IPS DF 4.7 (cell line): Measurements from ENCODE around the gene HTRA1.

ENCODE experiments used
- DNase-seq: peaks from one replicate; pipeline ENCODE4 v3.0.0-alpha.2; 2013; ENCODE audit warnings: low spot score; ENCODE audit errors: extremely low read depth

HTRA1 gene

DNA sequence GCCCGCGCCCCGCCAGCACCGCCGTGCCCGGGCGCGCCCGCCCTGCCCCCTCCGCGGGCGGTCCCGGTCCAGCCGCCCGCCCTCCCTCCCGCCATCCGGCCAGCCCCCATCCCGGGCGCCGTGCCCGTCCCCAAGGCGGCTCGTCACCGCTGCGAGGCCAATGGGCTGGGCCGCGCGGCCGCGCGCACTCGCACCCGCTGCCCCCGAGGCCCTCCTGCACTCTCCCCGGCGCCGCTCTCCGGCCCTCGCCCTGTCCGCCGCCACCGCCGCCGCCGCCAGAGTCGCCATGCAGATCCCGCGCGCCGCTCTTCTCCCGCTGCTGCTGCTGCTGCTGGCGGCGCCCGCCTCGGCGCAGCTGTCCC is at the start of gene HTRA1:
HTRA1 (plus strand) TSS at position 187 of the 362 bp plus-strand sequence; CDS start at position 287, 100 bp downstream.
- no peak for DNase-seq

DNA sequence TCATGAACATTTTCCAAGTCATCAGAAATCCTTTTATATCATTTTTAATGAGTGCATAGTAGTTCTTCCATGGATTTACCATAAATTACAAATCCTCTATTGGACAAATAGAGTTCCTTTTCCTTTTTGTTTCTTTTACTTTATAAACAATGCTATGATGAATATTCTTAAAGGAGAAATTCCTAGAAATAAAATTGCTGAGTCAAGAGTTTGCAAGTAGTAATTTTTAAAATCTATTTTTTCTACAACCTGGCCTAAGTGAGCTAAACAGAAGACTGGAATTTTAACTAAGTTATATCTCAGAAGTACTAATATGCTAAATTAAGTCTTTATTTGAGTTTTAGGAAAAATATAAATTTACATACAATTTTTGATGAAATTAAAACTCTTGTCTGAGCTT is 48.0 kb upstream of the HTRA1 start:
- no peak for DNase-seq

DNA sequence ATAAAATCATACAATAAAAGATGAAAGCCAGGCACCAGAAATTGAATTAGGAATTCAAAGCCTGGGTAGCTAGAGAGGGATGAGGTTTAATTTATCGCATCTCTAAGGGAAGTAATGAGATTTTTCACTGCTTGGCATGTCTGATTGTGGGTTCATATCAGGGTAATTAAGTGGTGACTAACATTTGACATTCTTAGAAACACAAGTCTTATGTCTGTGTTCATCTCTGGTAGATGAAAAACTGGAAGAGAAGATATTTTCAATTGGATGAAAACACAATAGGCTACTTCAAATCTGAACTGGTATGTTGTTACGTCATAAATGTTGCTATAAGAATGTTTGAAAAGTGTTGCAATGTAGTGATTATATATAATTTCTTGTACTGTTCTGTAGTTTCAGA is 43.7 kb upstream of the HTRA1 start:
- no peak for DNase-seq

DNA sequence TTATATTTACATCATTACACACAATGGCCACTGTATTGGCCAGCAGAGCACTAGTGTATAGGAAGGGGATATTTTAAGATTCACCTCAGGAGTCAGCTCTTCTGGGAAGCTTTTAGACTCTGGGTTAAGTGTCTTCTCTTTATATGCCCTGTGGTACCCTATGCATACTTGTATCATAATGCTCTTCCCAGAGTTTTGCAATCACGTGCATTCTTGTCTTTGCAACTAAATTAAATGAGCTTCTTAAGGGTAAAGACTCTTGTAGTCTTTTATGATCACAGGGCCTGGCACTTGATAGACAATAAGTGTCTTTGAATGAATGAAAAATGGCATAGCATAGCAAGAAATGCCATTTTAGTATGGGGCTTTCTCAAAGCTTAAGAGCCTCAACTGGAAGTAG is 42.3 kb upstream of the HTRA1 start:
- no peak for DNase-seq

DNA sequence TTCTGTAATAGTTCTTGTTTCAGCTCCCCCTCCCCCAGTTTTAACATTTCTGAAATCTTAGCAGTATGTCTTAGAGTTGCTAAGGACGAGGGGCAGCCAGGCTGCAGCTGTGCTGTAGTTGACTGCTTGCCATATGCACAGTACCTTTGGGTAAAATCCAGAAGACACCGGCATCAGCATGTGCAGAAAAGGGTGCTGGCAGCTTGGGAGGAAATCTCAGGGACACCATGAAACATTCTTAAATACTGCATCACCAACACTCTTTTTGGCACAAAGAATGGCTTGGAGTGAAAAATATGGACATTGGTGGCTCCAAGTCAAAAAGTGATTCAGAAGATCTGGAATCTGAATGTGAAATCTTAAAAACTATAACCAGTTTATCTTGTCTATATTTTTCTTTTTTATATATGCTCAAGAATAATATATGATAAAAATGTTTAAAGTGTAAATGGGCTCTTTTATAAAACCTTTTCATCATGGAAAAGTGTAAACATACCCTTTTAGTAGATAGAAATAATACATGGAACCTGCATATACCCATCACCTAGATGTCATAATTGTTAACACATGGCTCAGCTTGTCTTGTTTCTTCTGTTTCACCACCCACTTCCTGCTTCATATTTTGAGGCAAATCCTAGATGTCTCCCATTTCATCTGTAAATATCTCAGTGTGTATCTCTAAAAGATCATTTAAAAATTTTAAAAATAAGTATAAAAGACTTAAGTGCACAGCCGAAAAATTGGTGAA is 41.3 kb upstream of the HTRA1 start:
- no peak for DNase-seq

DNA sequence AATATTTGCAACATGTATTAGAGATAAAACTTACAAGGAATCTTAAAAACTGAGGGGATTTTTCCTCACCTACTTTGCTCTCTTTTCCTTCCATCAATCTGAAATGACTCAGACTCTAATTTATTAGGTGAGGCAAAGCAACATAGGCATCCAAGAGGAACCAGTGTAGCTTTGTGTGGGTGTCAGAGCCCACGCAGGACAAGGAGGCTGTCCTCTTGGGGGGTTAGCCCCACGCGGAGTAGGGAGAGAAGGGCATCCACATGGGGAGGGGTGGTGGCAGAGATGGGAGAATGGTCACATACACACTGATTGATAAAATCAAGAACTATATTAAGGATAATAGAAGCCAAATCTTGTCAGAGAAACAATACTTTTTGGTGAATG is 40.7 kb upstream of the HTRA1 start:
- no peak for DNase-seq

- no peak for DNase-seq
Measured at GRCh38 chr10:122421054-122421625, 40.2 kb upstream of the HTRA1 start.

DNA sequence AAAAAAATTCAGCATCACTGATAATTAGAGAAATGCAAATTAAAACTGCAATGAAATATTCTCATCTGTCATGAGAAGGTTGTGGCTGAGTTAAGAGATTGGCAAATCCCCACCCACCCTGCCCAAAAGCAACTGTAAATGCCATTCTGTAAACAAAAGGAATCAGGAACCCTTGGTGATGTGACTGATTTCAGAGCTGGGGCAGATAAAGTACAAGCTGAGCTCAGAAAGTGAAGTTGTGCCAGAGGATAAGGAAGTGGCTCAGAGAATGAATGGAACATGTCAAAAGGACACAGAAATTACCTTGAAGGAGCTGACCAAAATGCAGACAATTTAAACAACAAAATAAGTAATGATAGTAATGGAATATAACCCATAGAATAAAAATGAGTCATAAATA is 39.6 kb upstream of the HTRA1 start:
- no peak for DNase-seq

- DNase-seq = no peak
Measured at GRCh38 chr10:122422266-122422989, 38.9 kb upstream of the HTRA1 start.

DNA sequence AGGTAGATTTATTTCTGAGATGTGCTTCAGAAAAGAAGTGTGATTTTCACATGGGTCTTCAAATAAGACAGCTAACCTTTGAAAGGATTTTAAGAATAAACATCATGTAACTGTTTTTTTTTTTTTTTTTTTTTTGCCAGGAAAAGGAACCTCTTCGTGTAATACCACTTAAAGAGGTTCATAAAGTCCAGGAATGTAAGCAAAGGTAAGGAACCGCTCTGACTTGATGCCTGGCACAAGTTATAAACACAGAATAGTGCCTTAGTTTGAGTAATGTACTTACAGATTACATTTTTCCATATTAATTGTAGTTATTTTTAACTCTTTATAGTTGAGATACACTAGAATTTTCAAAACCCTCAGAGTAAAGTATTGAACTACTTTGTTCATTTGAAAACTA is 37.3 kb upstream of the HTRA1 start:
- DNase-seq = no peak

- DNase-seq = no peak
Measured at GRCh38 chr10:122426829-122427228, 34.5 kb upstream of the HTRA1 start.

DNA sequence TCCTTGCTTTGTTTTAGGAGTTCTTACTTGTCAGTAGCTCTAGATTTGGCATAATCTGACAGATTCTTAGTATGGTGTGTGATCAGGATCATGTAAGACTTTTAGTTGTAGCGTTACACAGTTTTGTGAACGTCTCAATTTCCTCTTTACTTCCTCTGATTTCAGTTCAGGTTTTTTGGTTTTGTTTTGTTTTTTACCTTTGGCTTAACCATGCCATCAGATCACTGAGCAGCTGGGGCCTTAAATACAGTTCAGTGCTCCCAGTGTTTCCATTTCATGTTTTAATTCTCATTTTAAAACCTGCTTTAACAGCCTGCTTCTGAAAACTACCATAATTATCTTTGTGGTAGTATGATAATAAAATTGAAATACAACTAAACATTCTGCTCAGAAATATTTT is 34.1 kb upstream of the HTRA1 start:
- no peak for DNase-seq

- DNase-seq = no peak
Measured at GRCh38 chr10:122435212-122435827, 26.0 kb upstream of the HTRA1 start.

GRCh38 chr10:122441961-122442360 is 19.4 kb upstream of the HTRA1 start:
- no peak for DNase-seq

- no peak for DNase-seq
Measured at GRCh38 chr10:122445469-122445868, 15.9 kb upstream of the HTRA1 start.

DNA sequence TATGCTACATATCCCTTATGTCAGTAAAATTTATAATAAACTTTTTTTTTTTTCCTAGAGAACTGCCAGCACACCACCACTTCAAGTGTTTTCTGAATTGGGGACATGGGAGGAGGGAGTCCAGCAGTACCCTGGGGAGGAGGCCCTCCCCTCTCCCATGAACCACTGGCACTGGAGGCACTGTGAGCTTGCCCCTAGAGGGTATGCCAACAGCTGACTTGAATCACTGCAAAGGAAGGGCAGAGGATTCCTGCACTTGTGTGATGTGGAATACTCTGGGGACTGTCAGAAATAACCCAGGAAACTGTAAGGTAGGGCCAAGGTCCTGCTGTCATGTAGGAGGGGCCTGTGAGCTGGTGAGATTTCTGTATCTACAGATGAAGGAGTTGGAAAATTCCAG is 15.4 kb upstream of the HTRA1 start:
- DNase-seq = no peak

GRCh38 chr10:122446668-122447423 is 14.5 kb upstream of the HTRA1 start:
- no peak for DNase-seq

DNA sequence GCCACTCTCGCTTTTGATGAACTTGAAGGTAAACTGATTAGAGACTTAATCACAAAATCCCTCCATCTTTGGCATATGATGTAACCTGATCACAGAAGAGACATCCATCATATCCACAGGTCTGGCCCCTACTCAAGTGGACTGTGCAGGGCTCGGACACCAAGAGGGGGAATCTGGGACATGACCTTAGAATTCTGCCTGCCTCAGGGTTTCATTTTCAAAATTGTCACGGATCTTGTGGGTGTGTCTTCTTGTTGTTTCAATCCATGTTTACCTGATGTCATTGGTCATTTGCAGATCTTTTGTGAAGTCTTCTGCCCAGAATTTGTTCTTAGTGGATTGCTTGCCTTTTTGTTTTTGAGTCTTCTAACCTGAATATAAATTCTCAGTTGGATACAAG is 12.8 kb upstream of the HTRA1 start:
- no peak for DNase-seq

DNA sequence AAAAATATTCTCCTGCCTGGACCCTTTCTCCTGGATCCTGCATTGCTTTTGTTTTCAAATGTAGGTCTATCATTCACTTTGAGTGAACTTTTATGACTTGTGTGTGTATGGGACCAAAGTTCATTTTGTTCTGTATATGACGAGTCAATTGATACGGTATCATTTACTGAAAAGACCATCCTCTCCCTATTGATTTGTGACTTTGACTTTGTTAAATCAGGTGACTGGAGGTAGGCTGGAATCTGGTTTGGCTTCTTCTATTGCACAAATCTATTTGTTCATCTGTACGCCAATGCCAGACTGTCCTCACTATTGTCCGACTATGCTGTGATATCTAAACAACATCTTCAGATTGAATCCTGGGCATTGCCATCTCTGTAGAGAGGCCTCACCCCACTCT is 12.2 kb upstream of the HTRA1 start:
- DNase-seq = no peak

DNA sequence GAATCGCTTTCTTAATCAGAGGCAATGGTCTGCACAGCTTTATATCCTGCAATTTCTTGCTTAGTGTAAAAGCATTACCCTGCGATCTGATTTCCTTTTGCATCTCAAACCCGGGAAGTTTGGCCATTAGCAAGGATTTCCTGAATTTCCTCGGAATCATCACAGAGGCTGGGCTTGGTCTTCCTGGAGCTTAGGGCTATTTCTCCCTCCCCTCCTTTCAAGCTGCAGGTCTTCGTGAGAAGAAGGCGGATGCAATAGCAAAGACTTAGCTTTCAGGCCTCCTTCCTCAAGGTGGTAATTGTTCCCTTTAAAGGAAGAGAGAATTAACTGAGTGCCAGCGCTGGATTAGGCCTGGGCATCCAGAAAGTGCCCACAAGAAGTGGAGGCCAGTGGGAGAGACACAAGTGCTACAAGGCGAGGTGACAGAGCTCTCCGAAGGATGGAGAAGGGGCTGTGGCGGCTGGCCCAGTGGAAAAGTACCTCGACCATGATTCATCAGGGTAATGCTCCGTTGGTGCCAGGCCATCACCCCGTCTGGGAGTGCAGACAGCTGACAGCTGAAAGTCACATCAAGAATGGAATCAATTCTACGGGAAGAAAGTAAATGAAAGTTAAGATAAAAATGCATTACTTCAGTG is 10.9 kb upstream of the HTRA1 start:
- DNase-seq = no peak

- DNase-seq = no peak
Measured at GRCh38 chr10:122454071-122454470, 7.3 kb upstream of the HTRA1 start.
